Amniotic epithelial cell (primary cell): ENCODE data around the gene HMCN1.
A peak's percentile ranks its signal among the peaks of the same experiment; 100 is the strongest.

Experiments
- DNase-seq: peaks from one replicate; pipeline ENCODE4 v3.0.0-alpha.2; 2010; ENCODE audit warnings: low read depth

Gene HMCN1

DNA sequence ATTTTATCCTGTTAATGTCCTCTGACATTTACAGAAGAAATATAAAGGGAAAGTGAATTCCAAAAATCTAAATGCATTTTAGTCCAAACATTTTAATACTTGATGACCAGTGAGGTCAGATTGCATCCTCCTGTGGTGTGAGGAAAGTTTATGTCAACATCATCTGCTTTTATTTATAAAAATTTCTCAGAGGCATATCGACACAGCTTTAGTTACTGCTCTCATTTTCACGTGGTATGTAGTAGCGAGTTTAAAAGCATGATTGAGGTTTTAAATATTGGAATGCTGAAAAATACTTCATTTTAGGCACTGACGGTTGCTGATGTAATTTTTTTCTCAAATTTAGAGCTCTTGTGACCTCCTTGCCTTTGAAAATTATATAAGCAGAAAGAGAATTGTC is 234.8 kb downstream of the HMCN1 start:
- DNase-seq: peak; percentile 34

DNA sequence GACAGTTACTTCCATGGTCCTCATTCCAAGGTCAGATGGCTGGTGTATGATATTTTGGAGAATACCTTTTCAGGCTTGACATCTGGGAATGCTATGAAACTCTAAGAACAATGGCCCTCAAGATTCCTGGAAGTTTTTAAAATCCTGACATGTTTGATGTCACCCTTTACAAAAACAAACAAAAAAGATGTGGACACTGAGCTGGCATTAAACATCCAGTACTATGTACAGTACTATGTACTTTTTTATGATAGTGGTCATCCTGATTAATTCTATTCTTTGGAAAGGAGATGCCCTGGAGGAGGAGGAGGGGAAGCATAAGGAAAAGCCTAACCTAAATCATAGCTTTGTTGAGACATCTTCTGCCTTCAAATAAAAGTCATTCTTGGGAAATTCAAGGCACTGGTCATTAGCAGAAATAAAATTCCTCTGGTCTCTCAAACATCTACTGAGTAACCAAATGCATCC is 235.4 kb downstream of the HMCN1 start:
- DNase-seq: peak; percentile 58

- DNase-seq: peak; percentile 93
Observed at GRCh38 chr1:185971688-185972087, 237.5 kb downstream of the HMCN1 start.

DNA sequence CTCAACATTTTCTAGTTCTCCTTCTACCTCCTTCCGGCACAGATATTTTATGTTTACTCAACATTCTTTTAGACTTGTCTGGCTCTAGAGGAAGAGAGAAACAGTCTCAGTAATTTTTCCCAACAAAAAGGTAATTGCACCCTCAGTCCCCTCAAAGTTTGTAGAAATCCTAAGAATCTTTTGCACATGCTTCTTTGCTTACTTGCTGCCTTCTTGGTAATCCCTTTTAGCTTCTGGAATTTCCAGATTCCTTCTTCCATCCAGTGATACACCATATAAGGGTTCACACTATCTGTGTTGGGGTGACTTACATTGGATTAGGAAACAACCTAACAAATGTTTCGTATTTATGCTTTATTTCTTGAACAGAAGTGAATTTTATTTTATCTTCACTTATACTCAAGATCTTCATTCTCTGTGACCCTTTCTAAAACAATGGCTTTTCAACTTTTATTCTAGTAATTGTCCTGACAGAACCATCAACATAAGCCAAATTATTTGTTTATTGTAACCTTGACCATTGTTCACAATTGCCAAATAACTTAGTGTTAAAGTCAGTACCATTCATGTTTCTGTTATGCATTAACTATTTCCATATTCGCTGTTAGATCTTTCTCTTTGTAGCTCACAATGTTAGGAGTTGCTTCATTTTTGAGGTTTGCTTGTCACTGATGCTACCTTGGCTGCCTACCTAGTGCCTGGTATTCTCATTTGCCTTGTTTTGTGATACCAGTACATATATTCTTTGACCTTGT is 238.1 kb downstream of the HMCN1 start:
- peak; percentile 88 for DNase-seq

GRCh38 chr1:185973645-185974044 is 239.5 kb downstream of the HMCN1 start:
- DNase-seq: peak; percentile 92

DNA sequence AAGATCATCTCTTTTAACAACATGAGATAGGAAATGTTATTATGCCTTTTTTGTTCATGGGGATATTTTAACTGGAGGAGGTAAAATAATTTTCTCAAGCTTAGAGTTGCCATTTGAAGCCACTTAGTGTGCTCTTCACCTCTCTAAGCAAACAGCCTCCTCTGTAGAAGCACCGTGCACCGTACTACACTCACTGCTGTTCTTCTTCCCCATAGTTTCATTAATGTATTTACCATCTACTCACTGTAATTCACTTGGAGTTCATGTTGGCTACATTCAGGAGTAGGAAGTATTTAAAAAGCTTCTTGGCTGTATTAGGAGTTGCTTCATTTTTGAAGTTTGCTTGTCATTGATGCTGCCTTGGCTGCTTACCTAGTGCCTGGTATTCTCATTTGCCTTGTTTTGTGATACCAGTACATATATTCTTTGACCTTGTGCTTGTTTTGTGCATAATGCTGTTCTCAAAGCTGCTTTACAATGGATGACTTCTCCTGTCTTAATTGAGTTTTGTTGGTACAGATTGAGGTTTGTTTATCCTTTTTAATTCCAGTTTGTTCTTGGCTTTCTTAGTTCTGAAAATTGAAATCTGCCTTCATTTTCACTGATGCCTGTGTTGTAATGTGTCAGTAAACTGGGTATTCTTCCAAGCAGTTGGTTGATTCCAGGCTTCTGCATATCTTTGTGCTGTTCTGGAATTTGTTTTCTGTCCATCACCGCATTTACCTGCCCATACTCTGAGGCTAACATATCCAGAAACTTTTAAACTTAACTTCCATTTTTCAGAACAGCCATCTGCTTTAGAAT is 240.4 kb downstream of the HMCN1 start:
- no peak for DNase-seq

DNA sequence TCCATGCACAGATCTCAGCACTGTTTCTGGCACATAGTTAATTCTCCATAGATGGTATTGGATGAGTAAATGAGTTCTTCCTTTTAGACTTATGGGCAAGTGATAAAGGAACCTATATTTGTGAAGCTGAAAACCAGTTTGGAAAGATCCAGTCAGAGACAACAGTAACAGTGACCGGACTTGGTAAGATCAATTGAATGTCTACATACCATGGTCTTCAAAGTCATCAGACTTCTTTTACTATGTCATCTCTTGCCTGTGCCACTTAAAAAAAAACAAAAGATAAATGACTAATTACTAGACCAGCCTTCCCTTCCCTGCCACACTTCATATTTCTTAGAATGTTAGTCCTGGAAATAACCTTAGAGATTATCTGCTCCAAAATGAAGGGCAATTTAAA is 246.7 kb downstream of the HMCN1 start:
- no peak for DNase-seq

GRCh38 chr1:185984113-185984836 is 250.1 kb downstream of the HMCN1 start:
- DNase-seq: peak; percentile 8

- DNase-seq: no peak
Observed at GRCh38 chr1:185987611-185988321, 253.6 kb downstream of the HMCN1 start.

DNA sequence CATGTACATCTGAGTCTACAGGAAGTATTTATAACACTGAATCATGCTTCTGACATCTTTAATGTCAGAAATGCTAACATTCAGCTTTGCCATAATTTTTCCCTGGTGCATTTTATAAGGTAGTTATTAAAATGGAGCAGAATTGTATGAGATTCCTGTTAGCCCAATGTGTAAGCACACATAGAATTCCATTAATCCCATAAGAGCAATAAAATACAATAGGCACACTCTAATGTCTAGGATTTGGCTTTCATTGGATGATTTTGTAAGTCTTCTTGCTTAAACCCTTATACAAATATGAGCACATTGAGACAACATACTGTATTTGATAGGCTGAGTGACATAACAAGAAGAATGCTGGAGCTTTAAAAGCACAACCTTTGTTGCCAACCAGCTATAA is 256.4 kb downstream of the HMCN1 start:
- DNase-seq: no peak

- DNase-seq: no peak
Observed at GRCh38 chr1:185991266-185991665, 257.1 kb downstream of the HMCN1 start.

GRCh38 chr1:185996211-185996610 is 262.0 kb downstream of the HMCN1 start:
- peak; percentile 80 for DNase-seq

DNA sequence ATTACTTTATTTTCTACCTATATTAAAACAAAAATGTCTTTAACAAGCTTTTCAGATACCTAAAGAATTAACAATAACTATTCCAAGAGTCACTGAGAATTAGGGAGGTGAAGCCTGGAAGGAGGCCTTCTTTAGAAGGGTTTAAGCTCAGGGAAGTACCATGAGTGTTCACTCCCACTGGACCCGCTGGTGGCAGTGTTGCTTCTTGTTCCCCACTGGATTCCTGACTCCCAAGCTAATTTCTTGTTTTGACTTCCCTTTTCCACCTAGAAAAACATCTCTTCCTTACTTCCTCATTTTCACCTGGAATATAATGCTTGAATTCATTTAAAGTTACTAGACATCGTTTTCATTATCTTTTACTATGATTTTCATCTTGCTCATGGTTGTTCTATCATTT is 264.2 kb downstream of the HMCN1 start:
- DNase-seq: peak; percentile 2

DNA sequence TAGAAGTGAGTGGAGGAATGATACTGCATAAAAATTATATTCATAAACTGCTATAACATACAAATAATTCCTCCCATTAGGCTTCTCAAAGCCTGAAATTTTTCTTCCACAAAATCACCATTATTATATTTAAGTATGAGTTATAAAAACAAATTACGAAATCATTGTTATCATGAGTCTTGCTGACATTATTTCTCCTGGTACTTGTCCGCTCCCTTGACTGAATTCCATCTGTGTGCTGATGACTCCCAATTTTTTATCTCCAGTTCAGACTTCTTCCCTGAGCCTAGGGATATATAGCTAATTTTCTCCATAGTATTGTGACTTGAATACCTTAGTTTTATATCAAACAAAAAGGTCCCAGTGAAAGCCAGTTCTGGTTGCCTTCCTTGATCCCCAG is 268.2 kb downstream of the HMCN1 start:
- DNase-seq: peak; percentile 67

DNA sequence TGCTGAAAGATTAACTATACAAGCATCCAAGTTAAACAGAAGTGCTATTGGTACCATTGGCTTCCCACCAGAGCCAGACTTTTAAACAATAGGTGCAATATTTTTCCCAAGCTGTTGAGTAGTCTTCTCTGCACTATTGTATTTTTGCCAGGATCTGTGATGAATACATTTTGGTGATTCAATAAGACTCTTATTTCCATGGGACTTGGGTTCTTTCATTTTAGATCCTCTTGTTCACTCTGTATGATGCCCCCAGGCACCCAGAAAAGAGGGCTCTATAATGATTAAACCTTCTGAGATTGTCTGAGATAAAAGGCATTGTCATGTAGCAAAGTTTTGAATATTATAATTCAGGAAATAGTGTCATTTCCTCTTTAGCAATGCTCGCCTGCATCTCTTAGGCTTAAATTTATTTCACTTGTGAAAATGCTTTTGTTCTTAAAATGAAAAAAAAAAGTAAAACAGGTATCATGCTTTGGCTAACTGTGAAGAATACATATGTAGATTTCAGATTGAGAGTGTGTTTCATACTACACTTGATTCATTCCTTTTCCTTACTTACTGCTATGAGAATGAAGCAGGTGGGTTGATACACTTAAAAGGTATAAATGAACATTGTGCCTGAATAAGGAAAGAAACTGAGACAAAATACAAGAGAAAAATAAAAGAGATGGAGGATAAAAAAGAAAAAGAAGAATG is 275.0 kb downstream of the HMCN1 start:
- DNase-seq: no peak

DNA sequence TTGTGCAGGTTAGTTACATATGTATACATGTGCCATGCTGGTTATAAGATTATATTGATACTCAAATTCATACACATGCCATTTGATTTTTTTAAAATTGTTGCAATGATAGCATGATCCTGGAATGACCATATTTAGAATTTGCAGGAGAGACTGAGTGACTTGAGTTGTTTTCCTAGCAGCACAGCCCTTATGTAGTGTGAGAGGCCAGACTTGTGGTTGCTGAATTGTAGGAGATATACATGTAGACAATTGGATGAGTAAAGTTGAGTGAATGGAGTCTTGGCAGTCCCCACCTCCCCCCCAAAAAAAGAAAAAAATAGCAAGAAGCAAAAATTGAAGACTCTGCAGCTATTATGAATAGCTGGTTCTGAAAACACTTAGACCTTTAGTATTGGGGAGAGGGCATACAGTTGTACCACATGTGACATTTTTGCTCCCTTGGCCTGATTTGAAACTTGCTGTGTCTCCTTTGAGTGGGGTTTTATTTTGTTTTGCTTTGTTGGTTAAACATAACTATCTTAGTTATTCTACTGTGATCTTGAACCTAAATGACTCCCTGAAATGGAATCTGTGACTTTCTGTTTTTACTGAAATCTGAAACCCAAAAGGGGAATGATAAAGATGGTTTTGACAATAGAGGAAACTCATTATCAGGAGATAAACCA is 280.3 kb downstream of the HMCN1 start:
- peak; percentile 24 for DNase-seq

DNA sequence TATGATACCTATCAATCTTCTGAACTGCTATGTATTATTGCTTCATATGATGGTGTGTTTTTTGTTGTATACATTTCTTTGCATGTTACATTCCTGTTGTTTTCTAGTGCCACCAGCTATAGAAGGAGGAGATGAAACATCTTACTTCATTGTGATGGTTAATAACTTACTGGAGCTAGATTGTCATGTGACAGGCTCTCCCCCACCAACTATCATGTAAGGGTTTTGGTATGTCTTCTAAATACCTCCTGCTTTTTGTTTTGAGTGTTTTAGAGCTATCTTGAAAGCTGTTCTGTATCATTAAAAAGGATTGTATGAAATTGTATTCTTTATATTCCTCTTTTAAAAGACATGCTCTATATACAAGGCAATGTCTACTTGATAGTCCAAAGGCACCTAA is 282.7 kb downstream of the HMCN1 start:
- DNase-seq: no peak

GRCh38 chr1:186022184-186022583 is 288.0 kb downstream of the HMCN1 start:
- no peak for DNase-seq

- no peak for DNase-seq
Observed at GRCh38 chr1:186026946-186027345, 292.8 kb downstream of the HMCN1 start.

- DNase-seq: no peak
Observed at GRCh38 chr1:186027621-186028020, 293.4 kb downstream of the HMCN1 start.

DNA sequence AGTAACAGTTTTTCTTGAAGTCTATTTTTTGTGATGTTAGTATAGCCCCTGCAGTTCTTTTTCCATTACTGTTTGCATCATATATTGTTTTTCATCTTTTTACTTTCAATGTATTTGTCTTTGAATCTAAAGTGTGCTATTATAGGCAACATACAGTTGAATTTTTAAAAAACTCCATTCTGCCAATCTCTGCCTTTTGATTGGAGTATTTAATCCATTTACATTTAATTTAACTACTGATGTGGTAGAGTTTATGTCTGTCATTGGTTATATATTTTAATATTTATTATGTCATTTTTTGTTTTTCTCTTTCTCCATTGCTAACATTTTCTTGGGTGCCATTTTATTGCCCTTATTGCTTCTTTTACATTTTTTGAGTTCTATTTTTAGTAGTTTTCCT is 296.3 kb downstream of the HMCN1 start:
- no peak for DNase-seq
